K562 (cell line): ENCODE measurements around the gene MCCD1. TPM values are rescaled to one million over a fixed set of nuclear protein-coding genes. Genes with fewer than 3 reads are reported as not detected.

Source experiments
- ATAC-seq: fragments of 200-7000 bp; cut with Tn5 transposase; 3 replicates; pipeline ENCODE4 v1.9.1; 2020; ENCODE audit warnings: moderate library complexity
- BruUV-seq: library from RNA; stranded (reverse); fragments of 400-500 nt; replicated peaks from 2 replicates; lab custom pipeline; 2021; lab: Mats Ljungman, UMichigan
- CTCF ChIA-PET: fragments of 300-600 bp; formaldehyde crosslinking; extraction: SDS; loops from one replicate; lab custom pipeline; 2021; ENCODE audit warnings: low intra/inter-chr PET ratio; lab: Yijun Ruan, JAX
- POLR2A ChIA-PET: fragments of 300-600, 350-650 bp; sonication (Branson Sonifier 250); formaldehyde crosslinking; extraction: SDS; loops from one replicate; lab custom pipeline; 2021; ENCODE audit warnings: antibody characterized with exemption, inconsistent platforms; lab: Yijun Ruan, JAX
- DNase-seq, 4 experiments: peaks; one replicate each; pipeline versions ENCODE4 v3.0.0 to v3.0.0-alpha.2; 2011 to 2018; ENCODE audit warnings: low spot score in 3 of 4, mixed read lengths in 3 of 4; ENCODE audit errors: extremely low read depth in 1 of 4
- FAIRE-seq: peaks from 2 replicates; lab custom pipeline; 2011; peaks lifted over from hg19 to GRCh38; lab: Jason Lieb, UNC
- H2AFZ ChIP-seq: 2 replicates; pipeline ENCODE4 v1.6.0; 2011; ENCODE audit warnings: low read depth, low read length, control low read depth, inconsistent platforms
- H3K27ac ChIP-seq: fragments of 200-600 bp; 3 replicates; pipeline ENCODE4 v1.8.0; 2011; ENCODE audit warnings: low read depth, mild to moderate bottlenecking, control low read depth, inconsistent platforms, low read length, moderate library complexity, mixed read lengths; ENCODE audit errors: extremely low read depth
- H3K27me3 ChIP-seq, 2 experiments: fragments of 300-600 bp in 1 of 2; 2 replicates in 1 of 2; 3 replicates in 1 of 2; pipeline versions ENCODE4 v1.6.0 to v1.8.0; 2011; ENCODE audit warnings: inconsistent platforms in 2 of 2, low read length in 2 of 2, mild to moderate bottlenecking in 1 of 2, mixed read lengths in 1 of 2, moderate library complexity in 1 of 2; ENCODE audit not compliant: control insufficient read depth in 2 of 2, insufficient read depth in 2 of 2
- H3K36me3 ChIP-seq: fragments of 300-600 bp; 3 replicates; pipeline ENCODE4 v1.8.0; 2011; ENCODE audit warnings: mild to moderate bottlenecking, low read length, inconsistent platforms; ENCODE audit not compliant: control insufficient read depth, insufficient read depth
- H3K4me1 ChIP-seq, 2 experiments: fragments of 200-600 bp in 1 of 2; replicated peaks in 1 of 2; 2 replicates in 1 of 2; 3 replicates in 1 of 2; pipeline versions ENCODE4 v1.5.1 to v1.8.0; 2011; ENCODE audit warnings: inconsistent platforms in 2 of 2, low read length in 2 of 2, mild to moderate bottlenecking in 1 of 2, mixed read lengths in 1 of 2, moderate library complexity in 1 of 2; ENCODE audit not compliant: control insufficient read depth in 2 of 2, insufficient read depth in 2 of 2
- H3K4me2 ChIP-seq: 2 replicates; pipeline ENCODE4 v1.6.1; 2011; ENCODE audit warnings: low read length, control low read depth, inconsistent platforms, mixed read lengths; ENCODE audit not compliant: insufficient read depth
- H3K4me3 ChIP-seq: fragments of 200-600 bp; sonication (generic), shearing (Covaris generic); 2 replicates; pipeline ENCODE4 v1.5.1; 2016; ENCODE audit warnings: control low read depth, inconsistent platforms
- H3K79me2 ChIP-seq: fragments of 200-600 bp; 3 replicates; pipeline ENCODE4 v1.8.0; 2011; ENCODE audit warnings: low read length, inconsistent platforms; ENCODE audit not compliant: control insufficient read depth, insufficient read depth
- H3K9ac ChIP-seq, 2 experiments: 2 replicates each; pipeline versions ENCODE4 v1.6.0 to v1.6.1; 2011; ENCODE audit warnings: low read depth in 2 of 2, low read length in 2 of 2, control low read depth in 1 of 2, inconsistent platforms in 1 of 2, mild to moderate bottlenecking in 1 of 2, mixed read lengths in 1 of 2; ENCODE audit not compliant: insufficient read depth in 1 of 2
- H3K9me1 ChIP-seq: one replicate; pipeline ENCODE4 v1.6.0; 2011; ENCODE audit warnings: inconsistent platforms, mild to moderate bottlenecking, low read length, moderate library complexity; ENCODE audit not compliant: control insufficient read depth, insufficient read depth
- H3K9me3 ChIP-seq: replicated peaks from 2 replicates; pipeline ENCODE4 v1.5.1; 2011; ENCODE audit warnings: low read depth, low read length, inconsistent platforms; ENCODE audit not compliant: control insufficient read depth, insufficient read depth
- H4K20me1 ChIP-seq: replicated peaks from 2 replicates; pipeline ENCODE4 v1.6.1; 2011; ENCODE audit warnings: low read length, inconsistent platforms, mixed read lengths; ENCODE audit not compliant: control insufficient read depth, insufficient read depth
- ATF7 ChIP-seq: fragments of 450-650 bp; IDR thresholded peaks from 2 replicates; pipeline ENCODE4 v1.7.1; 2014; ENCODE audit warnings: mild to moderate bottlenecking, moderate library complexity
- HDGF ChIP-seq: fragments of 450-650 bp; IDR thresholded peaks from 2 replicates; pipeline ENCODE4 v1.6.1; 2016
- JUNB ChIP-seq: fragments of 450-650 bp; formaldehyde crosslinking; conservative IDR thresholded peaks from 2 replicates; pipeline ENCODE4 v1.4.0; 2020; ENCODE audit warnings: mild to moderate bottlenecking
- KAT7 ChIP-seq: sonication (generic); formaldehyde crosslinking; IDR thresholded peaks from 2 replicates; pipeline ENCODE4 v1.8.0; 2022; ENCODE audit warnings: missing genetic modification reagents, mild to moderate bottlenecking, borderline replicate concordance
- NR4A1 ChIP-seq, 2 experiments: fragments of 250-450 bp in 1 of 2; fragments of 450-650 bp in 1 of 2; sonication (Bioruptor Pico) in 1 of 2; IDR thresholded peaks; 2 replicates each; pipeline versions ENCODE4 v1.4.0 to v1.6.1; 2016 to 2020; ENCODE audit warnings: mild to moderate bottlenecking in 2 of 2, missing compliant biosample characterization in 1 of 2, missing genetic modification characterization in 1 of 2, moderate library complexity in 1 of 2
- POLR2H ChIP-seq: IDR thresholded peaks from 2 replicates; pipeline ENCODE4 v1.6.1; 2016; ENCODE audit warnings: missing genetic modification characterization, low read depth, mild to moderate bottlenecking, control low read depth, missing compliant biosample characterization, moderate library complexity
- PURB ChIP-seq: sonication (generic); formaldehyde crosslinking; IDR thresholded peaks from 2 replicates; pipeline ENCODE4 v1.9.0; 2021; ENCODE audit warnings: low read depth, mild to moderate bottlenecking, missing genetic modification reagents
- RBBP5 ChIP-seq: fragments of 200-600 bp; sonication (generic); IDR thresholded peaks from 2 replicates; pipeline ENCODE4 v1.6.1; 2012; ENCODE audit warnings: borderline replicate concordance, mild to moderate bottlenecking, low read length, control low read depth, inconsistent platforms; ENCODE audit not compliant: insufficient read depth, poor library complexity, severe bottlenecking
- RBFOX2 ChIP-seq: fragments of 200-400 bp; formaldehyde crosslinking; IDR thresholded peaks from 2 replicates; pipeline ENCODE4 v1.6.1; 2017; ENCODE audit warnings: low read depth, mild to moderate bottlenecking, low read length, moderate library complexity
- TOE1 ChIP-seq, 2 experiments: fragments of 450-650 bp in 1 of 2; sonication (generic) in 1 of 2; formaldehyde crosslinking in 1 of 2; IDR thresholded peaks; 2 replicates each; pipeline versions ENCODE4 v1.7.1 to v1.8.0; 2016 to 2022; ENCODE audit warnings: borderline replicate concordance in 2 of 2, mild to moderate bottlenecking in 2 of 2, antibody characterized with exemption in 1 of 2, inconsistent platforms in 1 of 2, low read depth in 1 of 2, missing genetic modification reagents in 1 of 2, moderate library complexity in 1 of 2
- WGBS: fragments of 100-300 bp; shearing (Covaris generic); methylation state at CpG from one replicate; pipeline ENCODE4 v1.1.6; 2016; ENCODE audit warnings: low coverage, mixed read lengths; ENCODE audit not compliant: insufficient coverage; ENCODE audit errors: missing lambda C conversion rate; 5-methylcytosine and 5-hydroxymethylcytosine counted together
- in situ Hi-C: fragments of 300-500 bp; cut with MboI; formaldehyde crosslinking; loops from 4 replicates; pipeline ENCODE4 v1.15.0; 2018; ENCODE audit warnings: inconsistent platforms, mixed read lengths
- intact Hi-C: fragments of 100-400 bp; cut with micrococcal nuclease; formaldehyde crosslinking; loops from 2 replicates; pipeline ENCODE4 v1.14.2; 2022
- polyA plus RNA-seq, 8 experiments: library from polyadenylated mRNA; depleted of rRNA in 4 of 8; stranded (reverse) in 5 of 8; unstranded in 3 of 8; fragments of >200 nt; fragmentation: Nextera tagmentation in 2 of 8; fragmentation: Illumina TruSeq in 1 of 8; extraction: Ambion mirVana in 2 of 8; extraction: Trizol in 1 of 8; gene quantifications; 2 replicates each; pipeline versions ENCODE4 v1.2.1 to v1.2.3, GENCODE V29; 2011 to 2014; ENCODE audit warnings: inconsistent platforms in 1 of 8, missing spikeins in 1 of 8
- total RNA-seq, 7 experiments: library from RNA; depleted of rRNA in 6 of 7; stranded (reverse); fragments of >200 nt in 6 of 7; fragmentation: Illumina TruSeq in 2 of 7; extraction: Trizol in 2 of 7; gene quantifications; 2 replicates each; pipeline versions ENCODE4 v1.2.1 to v1.2.3, GENCODE V29; 2011 to 2021; ENCODE audit warnings: low replicate concordance in 1 of 7
- TF ChIP-seq, protein P1 (sequence below), 2 experiments: IDR thresholded peaks; 2 replicates each; pipeline ENCODE4 v1.6.1; 2011; ENCODE audit warnings: borderline replicate concordance in 1 of 2, control low read depth in 1 of 2, low read depth in 1 of 2, low read length in 1 of 2, mild to moderate bottlenecking in 1 of 2, mixed read lengths in 1 of 2, moderate library complexity in 1 of 2; ENCODE audit not compliant: insufficient read depth in 1 of 2, insufficient read length in 1 of 2, poor library complexity in 1 of 2, severe bottlenecking in 1 of 2; ENCODE audit errors: extremely low read depth in 1 of 2
- TF ChIP-seq, protein P2 (sequence below): sonication (generic); formaldehyde crosslinking; IDR thresholded peaks from 2 replicates; pipeline ENCODE4 v1.8.0; 2022; ENCODE audit warnings: mild to moderate bottlenecking, missing genetic modification reagents

The MCCD1 gene
- total and polyA plus RNA-seq, 9 of the 15 experiments (the other 6 are each of a cell fraction or from before 2014, with no cell fraction given), result not detected

DNA sequence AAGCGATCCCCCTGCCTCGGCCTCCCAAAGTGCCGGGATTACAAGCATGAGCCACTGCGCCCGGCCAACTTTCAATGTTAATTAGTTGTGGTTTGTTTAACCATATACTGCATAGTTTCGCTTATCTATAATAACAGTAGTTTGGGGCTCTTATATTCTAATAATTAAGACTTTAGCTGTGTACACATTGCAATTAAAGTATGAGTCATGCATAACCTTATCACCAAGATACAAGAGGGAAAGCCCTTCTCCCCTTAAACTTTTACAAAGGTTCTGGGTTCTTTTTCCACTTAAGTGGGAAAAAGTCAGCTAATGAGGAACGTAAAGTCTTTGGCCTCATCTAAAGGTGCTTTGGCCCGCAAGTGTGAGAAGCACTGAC, 3.2 kb upstream of the MCCD1 start (continued):
- peak; percentile 62; the same call in 1 of the 2 replicates for TF ChIP-seq ATF7
- TF ChIP-seq PURB, result no peak
- TF ChIP-seq, protein P1, sequence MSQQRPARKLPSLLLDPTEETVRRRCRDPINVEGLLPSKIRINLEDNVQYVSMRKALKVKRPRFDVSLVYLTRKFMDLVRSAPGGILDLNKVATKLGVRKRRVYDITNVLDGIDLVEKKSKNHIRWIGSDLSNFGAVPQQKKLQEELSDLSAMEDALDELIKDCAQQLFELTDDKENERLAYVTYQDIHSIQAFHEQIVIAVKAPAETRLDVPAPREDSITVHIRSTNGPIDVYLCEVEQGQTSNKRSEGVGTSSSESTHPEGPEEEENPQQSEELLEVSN (IDR thresholded peaks at IDR 0.05; ENCODE audit: borderline replicate concordance in 1 of 2, extremely low read depth in 1 of 2, insufficient read depth in 1 of 2, insufficient read length in 1 of 2, low read depth in 1 of 2, low read length in 1 of 2, poor library complexity in 1 of 2, severe bottlenecking in 1 of 2), result no peak
- no peak for TF ChIP-seq RBFOX2

DNA sequence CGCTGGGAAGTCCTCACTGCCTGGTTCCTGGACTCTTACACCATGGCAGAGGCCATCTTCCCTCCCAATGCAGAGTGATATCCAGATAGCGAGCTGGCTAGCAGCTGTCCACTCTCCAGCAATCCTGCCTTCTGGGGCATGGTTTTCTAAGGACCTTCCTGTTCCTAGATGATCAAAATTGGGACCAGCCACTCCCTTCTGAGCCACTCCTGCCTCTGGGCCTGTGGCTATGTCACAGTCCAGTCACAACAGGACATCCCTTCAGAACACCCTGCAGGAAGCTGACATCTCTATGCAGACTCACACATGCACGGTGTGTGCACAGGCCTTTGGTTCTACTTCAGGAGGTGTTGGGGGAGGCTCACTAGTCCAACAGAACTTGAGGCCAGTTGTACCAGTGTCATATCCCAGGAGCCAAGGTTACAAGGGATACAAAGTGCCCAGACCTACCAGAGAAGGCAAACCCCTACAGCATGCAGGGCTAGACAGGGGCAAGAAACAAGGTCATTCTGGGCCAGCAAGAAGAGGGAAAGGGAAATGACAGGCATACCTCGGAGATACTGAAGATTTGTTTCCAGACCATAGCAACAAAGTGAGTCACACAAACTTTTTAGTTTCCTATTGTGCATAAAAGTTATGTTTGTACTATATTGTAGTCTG, 2.7 kb upstream of the MCCD1 start:
- 0 out of 2 replicates have a peak, but pooled peaks cover 6% of the 10 kb centered on the region for H4K20me1 ChIP-seq
- H3K4me3 ChIP-seq, result no peak overlapping the region
- no peaks in the 10 kb centered on the region for H3K79me2 ChIP-seq
- peaks cover 10 to 20% of the 10 kb centered on the region in 2 experiments for H3K4me1 ChIP-seq
- in situ Hi-C loops, result loop anchor here (25.0 kb wide), 1 partner anchor 1436 kb away; the partner anchor contains the start of genes BRD2 and HLA-DMA
- intact Hi-C loops, result loop anchor here (5.0 kb wide), 1 partner anchor 34 kb away; no protein-coding TSS in a partner anchor
- DNase-seq (peak in 3 of 4 experiments; percentile 45 to 62 (median 56)), ATAC-seq (peak; percentile 38), FAIRE-seq (peak; percentile 82)
- H3K4me2 ChIP-seq, result peak overlapping the region; percentile 50
- H3K27me3 ChIP-seq, result no peaks in the 10 kb centered on the region
- ChIA-PET CTCF (no interaction called here), POLR2A (interaction anchor here (0.5 to 4.9 kb wide), 8 partner anchors 9 to 434 kb away, joined by 3 to 27 read pairs (median 3); partner anchors contain the start of genes DDX39B, MICA, MICB and TNF)
- no peaks in the 10 kb centered on the region for H3K9me1 ChIP-seq
- H2AFZ ChIP-seq, result peak overlapping the region; percentile 75
- peak overlapping the region; percentile 26 to 82; a peak in 1 of 4 replicates for H3K9ac ChIP-seq
- 12% methylated on average over 4 of the region's 4 CpGs for WGBS
- no peaks in the 10 kb centered on the region for H3K9me3 ChIP-seq
- H3K27ac ChIP-seq, result peak overlapping the region; percentile 66; the same call in 2 of the 3 replicates
- no TSS peak for BruUV-seq
- H3K36me3 ChIP-seq, result peaks cover 16% of the 10 kb centered on the region; the same call in 2 of the 3 replicates
- TF ChIP-seq POLR2H (no peak), TOE1 (IDR thresholded peaks at IDR 0.05; ENCODE audit: borderline replicate concordance) (no peak), TOE1 (CRISPR knock-in tag; IDR thresholded peaks at IDR 0.05; ENCODE audit: borderline replicate concordance, low read depth) (0 out of 2 replicates have a peak, but pooled peaks have one; percentile 44), NR4A1 (CRISPR knock-in tag; IDR thresholded peaks at IDR 0.05) (no peak), NR4A1 (tag; IDR thresholded peaks at IDR 0.05) (peak; percentile 59; the same call in 1 of the 2 replicates), KAT7 (CRISPR knock-in tag) (peak; percentile 59; the same call in 1 of the 2 replicates), HDGF (peak; percentile 77; the same call in 1 of the 2 replicates), JUNB (CRISPR knock-in tag) (no peak), RBBP5 (peak; percentile 41)
- TF ChIP-seq, protein P2, sequence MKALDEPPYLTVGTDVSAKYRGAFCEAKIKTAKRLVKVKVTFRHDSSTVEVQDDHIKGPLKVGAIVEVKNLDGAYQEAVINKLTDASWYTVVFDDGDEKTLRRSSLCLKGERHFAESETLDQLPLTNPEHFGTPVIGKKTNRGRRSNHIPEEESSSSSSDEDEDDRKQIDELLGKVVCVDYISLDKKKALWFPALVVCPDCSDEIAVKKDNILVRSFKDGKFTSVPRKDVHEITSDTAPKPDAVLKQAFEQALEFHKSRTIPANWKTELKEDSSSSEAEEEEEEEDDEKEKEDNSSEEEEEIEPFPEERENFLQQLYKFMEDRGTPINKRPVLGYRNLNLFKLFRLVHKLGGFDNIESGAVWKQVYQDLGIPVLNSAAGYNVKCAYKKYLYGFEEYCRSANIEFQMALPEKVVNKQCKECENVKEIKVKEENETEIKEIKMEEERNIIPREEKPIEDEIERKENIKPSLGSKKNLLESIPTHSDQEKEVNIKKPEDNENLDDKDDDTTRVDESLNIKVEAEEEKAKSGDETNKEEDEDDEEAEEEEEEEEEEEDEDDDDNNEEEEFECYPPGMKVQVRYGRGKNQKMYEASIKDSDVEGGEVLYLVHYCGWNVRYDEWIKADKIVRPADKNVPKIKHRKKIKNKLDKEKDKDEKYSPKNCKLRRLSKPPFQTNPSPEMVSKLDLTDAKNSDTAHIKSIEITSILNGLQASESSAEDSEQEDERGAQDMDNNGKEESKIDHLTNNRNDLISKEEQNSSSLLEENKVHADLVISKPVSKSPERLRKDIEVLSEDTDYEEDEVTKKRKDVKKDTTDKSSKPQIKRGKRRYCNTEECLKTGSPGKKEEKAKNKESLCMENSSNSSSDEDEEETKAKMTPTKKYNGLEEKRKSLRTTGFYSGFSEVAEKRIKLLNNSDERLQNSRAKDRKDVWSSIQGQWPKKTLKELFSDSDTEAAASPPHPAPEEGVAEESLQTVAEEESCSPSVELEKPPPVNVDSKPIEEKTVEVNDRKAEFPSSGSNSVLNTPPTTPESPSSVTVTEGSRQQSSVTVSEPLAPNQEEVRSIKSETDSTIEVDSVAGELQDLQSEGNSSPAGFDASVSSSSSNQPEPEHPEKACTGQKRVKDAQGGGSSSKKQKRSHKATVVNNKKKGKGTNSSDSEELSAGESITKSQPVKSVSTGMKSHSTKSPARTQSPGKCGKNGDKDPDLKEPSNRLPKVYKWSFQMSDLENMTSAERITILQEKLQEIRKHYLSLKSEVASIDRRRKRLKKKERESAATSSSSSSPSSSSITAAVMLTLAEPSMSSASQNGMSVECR (CRISPR knock-in tag), result peak; percentile 63; the same call in 1 of the 2 replicates
